GM12875 (cell line): ENCODE results near the gene RASL10B.
"Not testable (repeated sequence)": the region's sequence is repeated elsewhere in the genome, so short reads cannot be mapped to it uniquely, and the experiment has no call there.

Source experiments
- H3K4me3 ChIP-seq: one replicate; pipeline ENCODE4 v1.5.1; 2011; ENCODE audit warnings: low read depth, low read length, control low read depth
- TF ChIP-seq, protein P1 (sequence below): IDR thresholded peaks from 2 replicates; pipeline ENCODE4 v1.5.1; 2011; ENCODE audit warnings: low read depth, mild to moderate bottlenecking, control low read depth, inconsistent platforms, low read length, moderate library complexity, borderline replicate concordance; ENCODE audit not compliant: insufficient read depth

RASL10B gene

DNA sequence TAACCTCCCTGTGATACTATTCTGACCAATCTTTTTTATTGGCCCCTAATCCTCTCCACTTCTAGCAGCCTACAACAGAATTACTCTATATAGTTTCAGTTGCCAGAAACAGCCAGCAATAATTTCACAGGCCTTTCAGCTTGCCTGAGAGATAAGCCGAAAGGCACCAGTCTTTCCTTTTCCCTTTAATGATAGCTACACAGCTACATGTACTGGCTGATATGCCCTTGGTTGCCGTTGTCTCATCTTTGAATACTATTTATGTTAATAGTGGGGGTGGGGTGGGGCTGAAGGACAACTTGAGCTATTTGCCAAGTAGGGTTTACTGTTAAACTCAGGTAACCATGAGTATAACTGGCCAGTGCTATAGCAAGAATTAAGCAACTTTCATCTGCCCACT, 35.8 kb upstream of the RASL10B start:
- TF ChIP-seq, protein P1, sequence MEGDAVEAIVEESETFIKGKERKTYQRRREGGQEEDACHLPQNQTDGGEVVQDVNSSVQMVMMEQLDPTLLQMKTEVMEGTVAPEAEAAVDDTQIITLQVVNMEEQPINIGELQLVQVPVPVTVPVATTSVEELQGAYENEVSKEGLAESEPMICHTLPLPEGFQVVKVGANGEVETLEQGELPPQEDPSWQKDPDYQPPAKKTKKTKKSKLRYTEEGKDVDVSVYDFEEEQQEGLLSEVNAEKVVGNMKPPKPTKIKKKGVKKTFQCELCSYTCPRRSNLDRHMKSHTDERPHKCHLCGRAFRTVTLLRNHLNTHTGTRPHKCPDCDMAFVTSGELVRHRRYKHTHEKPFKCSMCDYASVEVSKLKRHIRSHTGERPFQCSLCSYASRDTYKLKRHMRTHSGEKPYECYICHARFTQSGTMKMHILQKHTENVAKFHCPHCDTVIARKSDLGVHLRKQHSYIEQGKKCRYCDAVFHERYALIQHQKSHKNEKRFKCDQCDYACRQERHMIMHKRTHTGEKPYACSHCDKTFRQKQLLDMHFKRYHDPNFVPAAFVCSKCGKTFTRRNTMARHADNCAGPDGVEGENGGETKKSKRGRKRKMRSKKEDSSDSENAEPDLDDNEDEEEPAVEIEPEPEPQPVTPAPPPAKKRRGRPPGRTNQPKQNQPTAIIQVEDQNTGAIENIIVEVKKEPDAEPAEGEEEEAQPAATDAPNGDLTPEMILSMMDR, result no peak

DNA sequence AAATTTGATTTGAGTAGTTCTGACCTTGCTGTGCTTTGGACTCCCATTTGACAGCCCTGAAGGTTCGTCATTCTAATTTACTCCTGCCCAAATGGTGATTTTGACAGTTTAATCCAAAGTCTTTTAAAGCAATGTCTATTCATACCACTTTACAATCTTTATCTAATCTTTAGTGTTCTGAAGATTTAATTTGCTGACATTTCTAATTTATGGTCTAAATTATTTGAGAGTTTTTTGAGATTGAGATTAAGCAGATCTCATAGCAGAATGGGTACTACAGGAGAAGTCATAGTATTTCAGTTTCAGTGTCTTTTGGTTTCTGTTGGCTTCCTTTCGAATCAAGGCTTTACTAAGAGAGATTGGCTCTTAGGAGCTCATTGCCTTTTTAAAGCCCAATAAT, 32.6 kb upstream of the RASL10B start:
- no peak overlapping the region for H3K4me3 ChIP-seq
- TF ChIP-seq, protein P1, result no peak

More for the DNA sequence above, 35.8 kb upstream of the RASL10B start:
- no peak overlapping the region for H3K4me3 ChIP-seq

DNA sequence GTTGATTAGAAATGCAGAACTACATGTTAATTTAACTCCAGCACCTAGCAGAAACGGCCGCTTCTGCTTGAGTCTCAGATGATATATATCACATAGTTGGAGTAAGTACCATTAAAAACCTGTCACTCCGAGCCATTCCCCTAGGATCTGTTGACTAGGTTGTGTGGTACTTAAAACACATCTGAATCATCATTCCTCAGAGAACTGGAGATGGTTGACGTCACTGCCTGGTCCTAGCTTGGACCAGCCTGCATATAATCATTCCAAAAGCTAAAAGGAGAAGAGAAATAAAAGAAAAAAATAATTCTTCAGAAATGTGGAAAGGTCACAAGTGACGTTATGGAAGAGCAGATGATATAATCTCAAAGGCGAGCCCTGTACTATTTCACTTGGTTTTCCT, 31.3 kb upstream of the RASL10B start:
- TF ChIP-seq, protein P1, result no peak
- no peak overlapping the region for H3K4me3 ChIP-seq

DNA sequence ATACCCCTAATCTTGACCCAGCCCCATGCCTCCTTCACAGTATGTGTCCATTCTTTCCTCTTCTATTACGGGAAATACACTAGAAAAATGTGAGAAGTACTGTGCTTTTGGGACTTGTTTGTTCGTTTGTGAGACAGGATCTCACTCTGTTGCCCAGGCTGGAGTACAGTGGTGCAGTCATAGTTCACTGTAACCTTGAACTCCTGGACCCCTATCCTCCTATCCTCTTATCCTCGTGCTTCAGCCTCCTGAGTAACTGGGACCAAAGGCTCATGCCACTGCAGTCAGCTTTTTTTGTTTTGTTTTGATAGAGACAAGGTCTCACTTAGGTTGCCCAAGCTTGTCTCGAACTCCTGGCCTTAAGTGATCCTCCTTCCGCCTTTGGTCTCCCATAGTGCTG, 29.9 kb upstream of the RASL10B start:
- TF ChIP-seq, protein P1, result no peak
- no peak overlapping the region for H3K4me3 ChIP-seq

DNA sequence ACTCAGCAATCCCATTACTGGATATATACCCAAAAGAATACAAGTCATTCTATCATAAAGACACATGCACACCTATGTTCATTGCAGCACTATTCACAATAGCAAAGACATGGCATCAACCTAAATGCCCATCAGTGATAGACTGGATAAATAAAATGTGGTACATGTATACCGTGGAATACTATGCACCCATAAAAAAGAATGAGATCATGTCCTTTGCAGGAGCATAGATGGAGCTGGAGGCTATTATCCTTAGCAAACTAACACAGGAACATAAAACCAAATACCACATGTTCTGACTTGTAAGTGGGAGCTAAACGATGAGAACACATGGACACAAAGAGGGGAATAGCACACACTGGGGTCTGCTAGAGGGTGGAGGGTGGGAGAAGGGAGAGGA, 28.1 kb upstream of the RASL10B start:
- not testable (repeated sequence) for H3K4me3 ChIP-seq

DNA sequence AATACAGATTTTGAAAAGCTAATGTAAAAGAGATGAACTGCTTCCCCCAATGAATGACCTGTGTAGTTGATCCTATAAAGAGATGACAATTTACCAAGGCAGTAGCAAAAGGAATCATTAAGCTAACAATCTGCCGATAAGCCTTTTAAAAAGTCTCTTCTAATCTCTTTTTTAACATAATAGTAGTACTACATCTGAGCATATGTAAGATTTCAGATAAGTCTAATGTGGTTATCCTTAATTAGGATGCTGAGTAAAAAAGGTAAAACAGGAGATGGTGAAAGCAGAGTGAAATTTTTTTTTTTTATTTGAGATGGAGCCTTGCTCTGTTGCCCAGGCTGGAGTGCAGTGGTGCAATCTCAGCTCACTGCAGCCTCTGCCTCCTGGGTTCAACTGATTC, 26.2 kb upstream of the RASL10B start:
- no peak overlapping the region for H3K4me3 ChIP-seq
- TF ChIP-seq, protein P1, result no peak

DNA sequence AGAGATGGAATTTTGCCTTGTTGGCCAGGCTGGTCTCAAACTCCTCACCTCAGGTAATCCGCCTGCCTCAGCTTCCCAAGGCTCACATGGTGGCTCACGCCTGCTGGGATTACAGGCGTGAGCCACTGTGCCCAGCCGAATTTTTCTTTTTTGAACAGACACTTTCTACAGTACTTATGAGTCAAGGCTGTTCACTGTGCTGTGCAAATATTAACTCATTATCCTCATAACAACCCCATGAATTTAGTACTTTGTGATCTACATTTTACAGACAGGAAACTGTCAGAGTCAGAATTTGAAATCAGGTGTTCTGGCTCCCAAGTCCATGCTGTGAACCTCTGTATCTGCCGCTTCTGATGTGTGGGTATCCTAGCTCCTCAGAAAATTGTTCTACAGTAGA, 25.7 kb upstream of the RASL10B start:
- no peak overlapping the region for H3K4me3 ChIP-seq
- TF ChIP-seq, protein P1, result no peak

DNA sequence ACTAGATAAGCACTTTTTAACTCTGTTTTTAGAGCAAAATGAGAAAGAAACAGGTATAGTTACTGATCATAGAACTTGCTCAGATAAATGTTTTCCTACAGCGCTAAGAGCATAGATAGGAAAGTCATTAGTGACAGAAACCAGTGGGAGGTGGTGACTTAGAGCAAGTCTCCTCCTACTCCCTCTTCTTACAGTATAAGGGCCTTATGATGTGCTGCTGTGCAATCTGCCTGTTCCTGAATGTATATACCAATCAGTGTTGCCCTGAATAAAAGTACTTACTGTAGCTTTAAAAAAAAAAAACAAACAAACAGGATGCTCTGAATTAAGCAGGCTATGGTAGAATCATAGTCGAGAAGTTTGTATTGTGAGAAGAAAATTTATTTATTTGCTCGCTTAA, 23.3 kb upstream of the RASL10B start:
- TF ChIP-seq, protein P1, result no peak
- no peak overlapping the region for H3K4me3 ChIP-seq
